HEK293 (cell line): ENCODE data around the gene TGFB1.

Source experiments
- CTCF ChIA-PET: fragments of 350-600 bp; formaldehyde crosslinking; extraction: SDS; loops from one replicate; lab custom pipeline; 2021; ENCODE audit warnings: antibody characterized with exemption; lab: Yijun Ruan, JAX
- POLR2A ChIA-PET: fragments of 300-600 bp; formaldehyde crosslinking; extraction: SDS; loops from one replicate; lab custom pipeline; 2020; ENCODE audit warnings: antibody characterized with exemption, inconsistent platforms; lab: Yijun Ruan, JAX
- H3K27ac ChIP-seq: fragments of 200-500 bp; sonication (Bioruptor generic); 2 replicates; pipeline ENCODE4 v1.5.1; 2014; ENCODE audit warnings: low read depth, low read length, control low read depth, inconsistent platforms; ENCODE audit errors: extremely low read depth
- H3K36me3 ChIP-seq, 2 experiments: fragments of 200-500 bp in 1 of 2; sonication (Bioruptor generic) in 1 of 2; 1 replicate in 1 of 2; 2 replicates in 1 of 2; pipeline ENCODE4 v1.5.1; 2014 to 2017; ENCODE audit warnings: inconsistent platforms in 2 of 2, low read length in 2 of 2; ENCODE audit not compliant: control insufficient read depth in 2 of 2, insufficient read depth in 1 of 2
- H3K4me1 ChIP-seq: fragments of 200-500 bp; sonication (Bioruptor generic); 2 replicates; pipeline ENCODE4 v1.5.1; 2014; ENCODE audit warnings: mild to moderate bottlenecking, low read length, inconsistent platforms; ENCODE audit not compliant: control insufficient read depth, insufficient read depth
- H3K4me3 ChIP-seq: 2 replicates; pipeline ENCODE4 v1.5.1; 2011; ENCODE audit warnings: low read depth, mild to moderate bottlenecking, control low read depth, low read length, moderate library complexity
- H3K9me3 ChIP-seq: fragments of 200-500 bp; sonication (Bioruptor generic); 2 replicates; pipeline ENCODE4 v1.5.1; 2014; ENCODE audit warnings: low read depth, low read length, inconsistent platforms; ENCODE audit not compliant: control insufficient read depth, insufficient read depth
- HOXA7 ChIP-seq: sonication (generic); formaldehyde crosslinking; IDR thresholded peaks from 2 replicates; pipeline ENCODE4 v1.8.1; 2022; ENCODE audit warnings: missing genetic modification reagents, borderline replicate concordance
- IKZF3 ChIP-seq: fragments of 450-650 bp; IDR thresholded peaks from 2 replicates; pipeline ENCODE4 v1.5.0; 2018; ENCODE audit warnings: missing biosample characterization, mild to moderate bottlenecking, missing genetic modification characterization, moderate library complexity
- OSR2 ChIP-seq: fragments of 450-650 bp; formaldehyde crosslinking; IDR thresholded peaks from 2 replicates; pipeline ENCODE4 v1.5.1; 2016; ENCODE audit warnings: missing biosample characterization, missing genetic modification characterization
- ZNF174 ChIP-seq: fragments of 450-650 bp; formaldehyde crosslinking; IDR thresholded peaks from 2 replicates; pipeline ENCODE4 v1.5.0; 2017; ENCODE audit warnings: missing biosample characterization, mild to moderate bottlenecking, missing genetic modification characterization
- ZNF2 ChIP-seq: fragments of 450-650 bp; formaldehyde crosslinking; IDR thresholded peaks from 2 replicates; pipeline ENCODE4 v1.5.1; 2016; ENCODE audit warnings: missing biosample characterization, missing genetic modification characterization
- ZNF585B ChIP-seq: fragments of 450-650 bp; formaldehyde crosslinking; IDR thresholded peaks from 2 replicates; pipeline ENCODE4 v1.5.1; 2016; ENCODE audit warnings: missing biosample characterization, missing genetic modification characterization
- ZNF624 ChIP-seq: fragments of 450-650 bp; formaldehyde crosslinking; IDR thresholded peaks from 2 replicates; pipeline ENCODE4 v1.5.1; 2017; ENCODE audit warnings: missing biosample characterization, missing genetic modification characterization
- ZNF629 ChIP-seq: fragments of 450-650 bp; formaldehyde crosslinking; IDR thresholded peaks from 2 replicates; pipeline ENCODE4 v1.5.1; 2017; ENCODE audit warnings: missing biosample characterization, missing genetic modification characterization
- TF ChIP-seq, protein P1 (sequence below): fragments of 450-650 bp; formaldehyde crosslinking; IDR thresholded peaks from 2 replicates; pipeline ENCODE4 v1.5.1; 2016; ENCODE audit warnings: missing biosample characterization, missing genetic modification characterization
- TF ChIP-seq, protein P2 (sequence below): fragments of 450-650 bp; formaldehyde crosslinking; IDR thresholded peaks from 2 replicates; pipeline ENCODE4; 2016; ENCODE audit warnings: missing biosample characterization, missing genetic modification characterization
- TF ChIP-seq, protein P3 (sequence below): IDR thresholded peaks from 2 replicates; pipeline ENCODE4 v1.6.1; 2011; ENCODE audit warnings: mild to moderate bottlenecking, low read depth, low read length, borderline replicate concordance
- TF ChIP-seq, protein P4 (sequence below): fragments of 450-650 bp; formaldehyde crosslinking; IDR thresholded peaks from 2 replicates; pipeline ENCODE4 v1.5.1; 2016; ENCODE audit warnings: missing biosample characterization, missing genetic modification characterization
- TF ChIP-seq, protein P5 (sequence below): fragments of 450-650 bp; formaldehyde crosslinking; IDR thresholded peaks from 2 replicates; pipeline ENCODE4 v1.5.1; 2016; ENCODE audit warnings: missing biosample characterization, missing genetic modification characterization, borderline replicate concordance
- TF ChIP-seq, protein P6 (sequence below): fragments of 450-650 bp; formaldehyde crosslinking; IDR thresholded peaks from 2 replicates; pipeline ENCODE4 v1.5.1; 2016; ENCODE audit warnings: missing biosample characterization, missing genetic modification characterization
- TF ChIP-seq, protein P7 (sequence below): sonication (generic); formaldehyde crosslinking; IDR thresholded peaks from 2 replicates; pipeline ENCODE4 v1.8.1; 2022; ENCODE audit warnings: mild to moderate bottlenecking, moderate library complexity, missing genetic modification reagents
- TF ChIP-seq, protein P8 (sequence below): fragments of 450-650 bp; formaldehyde crosslinking; IDR thresholded peaks from 2 replicates; pipeline ENCODE4 v1.5.1; 2016; ENCODE audit warnings: missing biosample characterization, missing genetic modification characterization

TGFB1 gene

DNA sequence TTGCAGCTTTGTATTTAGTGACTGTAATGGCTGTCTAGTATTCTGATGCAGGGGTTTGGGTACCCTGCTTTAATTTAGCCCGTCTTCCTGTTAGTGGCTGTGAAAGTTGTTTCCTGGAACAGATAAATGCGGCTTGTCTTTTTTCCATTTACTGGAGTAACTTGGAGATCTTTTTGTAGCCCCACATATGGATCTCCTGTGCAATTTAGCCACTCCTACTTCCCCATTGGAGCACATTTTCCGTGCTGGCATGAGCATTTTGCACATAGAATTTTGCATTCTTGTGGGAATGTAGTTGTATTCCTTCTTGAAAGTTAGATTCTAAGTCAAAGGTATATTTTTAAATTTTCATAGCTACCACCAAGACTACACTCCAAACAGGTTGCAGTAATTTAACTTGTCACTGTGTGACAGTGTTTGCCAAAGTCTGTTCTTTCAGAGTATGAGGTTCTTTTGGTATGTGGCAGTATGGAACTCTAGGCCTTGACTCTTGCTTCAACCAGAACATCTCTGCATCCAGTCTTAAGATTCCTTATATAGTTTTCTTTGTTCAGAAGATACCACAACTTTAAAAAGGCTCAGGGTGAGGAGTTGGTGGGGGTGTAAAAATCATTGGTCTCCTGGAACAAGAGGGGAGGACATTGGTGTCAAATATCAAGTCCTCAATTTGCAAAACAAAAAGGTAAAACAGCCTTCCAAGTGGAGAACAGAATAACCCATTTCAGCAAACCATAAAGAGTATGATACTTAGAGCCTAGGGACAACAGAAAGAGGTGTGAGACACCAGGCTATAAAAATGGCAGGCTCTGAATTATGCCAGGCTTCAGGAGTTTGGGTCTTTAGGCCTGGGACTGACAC lies 64.8 kb downstream of the TGFB1 start:
- Histone ChIP-seq H3K36me3 (peaks cover 95 to 100% of the 10 kb centered on the region in 2 experiments), H3K27ac (peak overlapping the region; percentile 36; the same call in 1 of the 2 replicates), H3K4me1 (no peaks in the 10 kb centered on the region), H3K9me3 (no peaks in the 10 kb centered on the region), H3K4me3 (no peak overlapping the region)
- TF ChIP-seq IKZF3 (tag by site-specific recombination) (no peak), HOXA7 (no peak), ZNF624 (no peak), ZNF629 (no peak), OSR2 (tag by site-specific recombination) (no peak), ZNF2 (tag by site-specific recombination) (no peak), ZNF585B (tag by site-specific recombination) (no peak), ZNF174 (tag by site-specific recombination) (no peak)
- TF ChIP-seq, protein P1, sequence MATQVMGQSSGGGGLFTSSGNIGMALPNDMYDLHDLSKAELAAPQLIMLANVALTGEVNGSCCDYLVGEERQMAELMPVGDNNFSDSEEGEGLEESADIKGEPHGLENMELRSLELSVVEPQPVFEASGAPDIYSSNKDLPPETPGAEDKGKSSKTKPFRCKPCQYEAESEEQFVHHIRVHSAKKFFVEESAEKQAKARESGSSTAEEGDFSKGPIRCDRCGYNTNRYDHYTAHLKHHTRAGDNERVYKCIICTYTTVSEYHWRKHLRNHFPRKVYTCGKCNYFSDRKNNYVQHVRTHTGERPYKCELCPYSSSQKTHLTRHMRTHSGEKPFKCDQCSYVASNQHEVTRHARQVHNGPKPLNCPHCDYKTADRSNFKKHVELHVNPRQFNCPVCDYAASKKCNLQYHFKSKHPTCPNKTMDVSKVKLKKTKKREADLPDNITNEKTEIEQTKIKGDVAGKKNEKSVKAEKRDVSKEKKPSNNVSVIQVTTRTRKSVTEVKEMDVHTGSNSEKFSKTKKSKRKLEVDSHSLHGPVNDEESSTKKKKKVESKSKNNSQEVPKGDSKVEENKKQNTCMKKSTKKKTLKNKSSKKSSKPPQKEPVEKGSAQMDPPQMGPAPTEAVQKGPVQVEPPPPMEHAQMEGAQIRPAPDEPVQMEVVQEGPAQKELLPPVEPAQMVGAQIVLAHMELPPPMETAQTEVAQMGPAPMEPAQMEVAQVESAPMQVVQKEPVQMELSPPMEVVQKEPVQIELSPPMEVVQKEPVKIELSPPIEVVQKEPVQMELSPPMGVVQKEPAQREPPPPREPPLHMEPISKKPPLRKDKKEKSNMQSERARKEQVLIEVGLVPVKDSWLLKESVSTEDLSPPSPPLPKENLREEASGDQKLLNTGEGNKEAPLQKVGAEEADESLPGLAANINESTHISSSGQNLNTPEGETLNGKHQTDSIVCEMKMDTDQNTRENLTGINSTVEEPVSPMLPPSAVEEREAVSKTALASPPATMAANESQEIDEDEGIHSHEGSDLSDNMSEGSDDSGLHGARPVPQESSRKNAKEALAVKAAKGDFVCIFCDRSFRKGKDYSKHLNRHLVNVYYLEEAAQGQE (tag by site-specific recombination): no peak
- TF ChIP-seq, protein P2, sequence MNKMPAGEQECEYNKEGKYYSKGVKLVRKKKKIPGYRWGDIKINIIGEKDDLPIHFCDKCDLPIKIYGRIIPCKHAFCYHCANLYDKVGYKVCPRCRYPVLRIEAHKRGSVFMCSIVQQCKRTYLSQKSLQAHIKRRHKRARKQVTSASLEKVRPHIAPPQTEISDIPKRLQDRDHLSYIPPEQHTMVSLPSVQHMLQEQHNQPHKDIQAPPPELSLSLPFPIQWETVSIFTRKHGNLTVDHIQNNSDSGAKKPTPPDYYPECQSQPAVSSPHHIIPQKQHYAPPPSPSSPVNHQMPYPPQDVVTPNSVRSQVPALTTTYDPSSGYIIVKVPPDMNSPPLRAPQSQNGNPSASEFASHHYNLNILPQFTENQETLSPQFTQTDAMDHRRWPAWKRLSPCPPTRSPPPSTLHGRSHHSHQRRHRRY (tag by site-specific recombination): no peak
- TF ChIP-seq, protein P3, sequence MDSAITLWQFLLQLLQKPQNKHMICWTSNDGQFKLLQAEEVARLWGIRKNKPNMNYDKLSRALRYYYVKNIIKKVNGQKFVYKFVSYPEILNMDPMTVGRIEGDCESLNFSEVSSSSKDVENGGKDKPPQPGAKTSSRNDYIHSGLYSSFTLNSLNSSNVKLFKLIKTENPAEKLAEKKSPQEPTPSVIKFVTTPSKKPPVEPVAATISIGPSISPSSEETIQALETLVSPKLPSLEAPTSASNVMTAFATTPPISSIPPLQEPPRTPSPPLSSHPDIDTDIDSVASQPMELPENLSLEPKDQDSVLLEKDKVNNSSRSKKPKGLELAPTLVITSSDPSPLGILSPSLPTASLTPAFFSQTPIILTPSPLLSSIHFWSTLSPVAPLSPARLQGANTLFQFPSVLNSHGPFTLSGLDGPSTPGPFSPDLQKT: no peak
- TF ChIP-seq, protein P4, sequence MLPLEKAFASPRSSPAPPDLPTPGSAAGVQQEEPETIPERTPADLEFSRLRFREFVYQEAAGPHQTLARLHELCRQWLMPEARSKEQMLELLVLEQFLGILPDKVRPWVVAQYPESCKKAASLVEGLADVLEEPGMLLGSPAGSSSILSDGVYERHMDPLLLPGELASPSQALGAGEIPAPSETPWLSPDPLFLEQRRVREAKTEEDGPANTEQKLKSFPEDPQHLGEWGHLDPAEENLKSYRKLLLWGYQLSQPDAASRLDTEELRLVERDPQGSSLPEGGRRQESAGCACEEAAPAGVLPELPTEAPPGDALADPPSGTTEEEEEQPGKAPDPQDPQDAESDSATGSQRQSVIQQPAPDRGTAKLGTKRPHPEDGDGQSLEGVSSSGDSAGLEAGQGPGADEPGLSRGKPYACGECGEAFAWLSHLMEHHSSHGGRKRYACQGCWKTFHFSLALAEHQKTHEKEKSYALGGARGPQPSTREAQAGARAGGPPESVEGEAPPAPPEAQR: no peak
- TF ChIP-seq, protein P5, sequence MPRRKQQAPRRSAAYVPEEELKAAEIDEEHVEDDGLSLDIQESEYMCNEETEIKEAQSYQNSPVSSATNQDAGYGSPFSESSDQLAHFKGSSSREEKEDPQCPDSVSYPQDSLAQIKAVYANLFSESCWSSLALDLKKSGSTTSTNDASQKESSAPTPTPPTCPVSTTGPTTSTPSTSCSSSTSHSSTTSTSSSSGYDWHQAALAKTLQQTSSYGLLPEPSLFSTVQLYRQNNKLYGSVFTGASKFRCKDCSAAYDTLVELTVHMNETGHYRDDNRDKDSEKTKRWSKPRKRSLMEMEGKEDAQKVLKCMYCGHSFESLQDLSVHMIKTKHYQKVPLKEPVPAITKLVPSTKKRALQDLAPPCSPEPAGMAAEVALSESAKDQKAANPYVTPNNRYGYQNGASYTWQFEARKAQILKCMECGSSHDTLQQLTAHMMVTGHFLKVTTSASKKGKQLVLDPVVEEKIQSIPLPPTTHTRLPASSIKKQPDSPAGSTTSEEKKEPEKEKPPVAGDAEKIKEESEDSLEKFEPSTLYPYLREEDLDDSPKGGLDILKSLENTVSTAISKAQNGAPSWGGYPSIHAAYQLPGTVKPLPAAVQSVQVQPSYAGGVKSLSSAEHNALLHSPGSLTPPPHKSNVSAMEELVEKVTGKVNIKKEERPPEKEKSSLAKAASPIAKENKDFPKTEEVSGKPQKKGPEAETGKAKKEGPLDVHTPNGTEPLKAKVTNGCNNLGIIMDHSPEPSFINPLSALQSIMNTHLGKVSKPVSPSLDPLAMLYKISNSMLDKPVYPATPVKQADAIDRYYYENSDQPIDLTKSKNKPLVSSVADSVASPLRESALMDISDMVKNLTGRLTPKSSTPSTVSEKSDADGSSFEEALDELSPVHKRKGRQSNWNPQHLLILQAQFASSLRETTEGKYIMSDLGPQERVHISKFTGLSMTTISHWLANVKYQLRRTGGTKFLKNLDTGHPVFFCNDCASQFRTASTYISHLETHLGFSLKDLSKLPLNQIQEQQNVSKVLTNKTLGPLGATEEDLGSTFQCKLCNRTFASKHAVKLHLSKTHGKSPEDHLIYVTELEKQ: no peak
- TF ChIP-seq, protein P6, sequence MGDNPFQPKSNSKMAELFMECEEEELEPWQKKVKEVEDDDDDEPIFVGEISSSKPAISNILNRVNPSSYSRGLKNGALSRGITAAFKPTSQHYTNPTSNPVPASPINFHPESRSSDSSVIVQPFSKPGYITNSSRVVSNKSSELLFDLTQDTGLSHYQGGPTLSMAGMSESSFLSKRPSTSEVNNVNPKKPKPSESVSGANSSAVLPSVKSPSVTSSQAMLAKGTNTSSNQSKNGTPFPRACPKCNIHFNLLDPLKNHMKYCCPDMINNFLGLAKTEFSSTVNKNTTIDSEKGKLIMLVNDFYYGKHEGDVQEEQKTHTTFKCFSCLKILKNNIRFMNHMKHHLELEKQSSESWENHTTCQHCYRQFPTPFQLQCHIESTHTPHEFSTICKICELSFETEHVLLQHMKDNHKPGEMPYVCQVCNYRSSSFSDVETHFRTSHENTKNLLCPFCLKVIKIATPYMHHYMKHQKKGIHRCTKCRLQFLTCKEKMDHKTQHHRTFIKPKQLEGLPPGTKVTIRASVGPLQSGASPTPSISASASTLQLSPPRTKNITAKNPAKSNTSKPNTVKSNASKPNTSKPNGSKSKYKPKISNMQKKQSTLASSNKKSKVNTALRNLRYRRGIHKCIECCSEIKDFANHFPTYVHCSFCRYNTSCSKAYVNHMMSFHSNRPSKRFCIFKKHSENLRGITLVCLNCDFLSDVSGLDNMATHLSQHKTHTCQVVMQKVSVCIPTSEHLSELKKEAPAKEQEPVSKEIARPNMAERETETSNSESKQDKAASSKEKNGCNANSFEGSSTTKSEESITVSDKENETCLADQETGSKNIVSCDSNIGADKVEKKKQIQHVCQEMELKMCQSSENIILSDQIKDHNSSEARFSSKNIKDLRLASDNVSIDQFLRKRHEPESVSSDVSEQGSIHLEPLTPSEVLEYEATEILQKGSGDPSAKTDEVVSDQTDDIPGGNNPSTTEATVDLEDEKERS (tag by site-specific recombination): no peak
- TF ChIP-seq, protein P7, sequence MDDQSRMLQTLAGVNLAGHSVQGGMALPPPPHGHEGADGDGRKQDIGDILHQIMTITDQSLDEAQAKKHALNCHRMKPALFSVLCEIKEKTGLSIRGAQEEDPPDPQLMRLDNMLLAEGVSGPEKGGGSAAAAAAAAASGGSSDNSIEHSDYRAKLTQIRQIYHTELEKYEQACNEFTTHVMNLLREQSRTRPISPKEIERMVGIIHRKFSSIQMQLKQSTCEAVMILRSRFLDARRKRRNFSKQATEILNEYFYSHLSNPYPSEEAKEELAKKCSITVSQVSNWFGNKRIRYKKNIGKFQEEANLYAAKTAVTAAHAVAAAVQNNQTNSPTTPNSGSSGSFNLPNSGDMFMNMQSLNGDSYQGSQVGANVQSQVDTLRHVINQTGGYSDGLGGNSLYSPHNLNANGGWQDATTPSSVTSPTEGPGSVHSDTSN: no peak
- TF ChIP-seq, protein P8, sequence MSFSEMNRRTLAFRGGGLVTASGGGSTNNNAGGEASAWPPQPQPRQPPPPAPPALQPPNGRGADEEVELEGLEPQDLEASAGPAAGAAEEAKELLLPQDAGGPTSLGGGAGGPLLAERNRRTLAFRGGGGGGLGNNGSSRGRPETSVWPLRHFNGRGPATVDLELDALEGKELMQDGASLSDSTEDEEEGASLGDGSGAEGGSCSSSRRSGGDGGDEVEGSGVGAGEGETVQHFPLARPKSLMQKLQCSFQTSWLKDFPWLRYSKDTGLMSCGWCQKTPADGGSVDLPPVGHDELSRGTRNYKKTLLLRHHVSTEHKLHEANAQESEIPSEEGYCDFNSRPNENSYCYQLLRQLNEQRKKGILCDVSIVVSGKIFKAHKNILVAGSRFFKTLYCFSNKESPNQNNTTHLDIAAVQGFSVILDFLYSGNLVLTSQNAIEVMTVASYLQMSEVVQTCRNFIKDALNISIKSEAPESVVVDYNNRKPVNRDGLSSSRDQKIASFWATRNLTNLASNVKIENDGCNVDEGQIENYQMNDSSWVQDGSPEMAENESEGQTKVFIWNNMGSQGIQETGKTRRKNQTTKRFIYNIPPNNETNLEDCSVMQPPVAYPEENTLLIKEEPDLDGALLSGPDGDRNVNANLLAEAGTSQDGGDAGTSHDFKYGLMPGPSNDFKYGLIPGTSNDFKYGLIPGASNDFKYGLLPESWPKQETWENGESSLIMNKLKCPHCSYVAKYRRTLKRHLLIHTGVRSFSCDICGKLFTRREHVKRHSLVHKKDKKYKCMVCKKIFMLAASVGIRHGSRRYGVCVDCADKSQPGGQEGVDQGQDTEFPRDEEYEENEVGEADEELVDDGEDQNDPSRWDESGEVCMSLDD: no peak
- POLR2A ChIA-PET: no interaction called here
- CTCF ChIA-PET: interaction anchor here (0.7 to 12.7 kb wide), 5 partner anchors 12 to 145 kb away, joined by 3 to 120 read pairs (median 5); no protein-coding TSS in a partner anchor
